GM18867 (cell line): Measurements from ENCODE around the gene DOCK3.
"Not testable (repeated sequence)": the region's sequence is repeated elsewhere in the genome, so short reads cannot be mapped to it uniquely, and the experiment has no call there.

Experiments
- ATAC-seq: cut with Tn5 transposase; IDR thresholded peaks from one replicate; pipeline ENCODE4 v1.9.1; 2021; ENCODE audit warnings: mild to moderate bottlenecking, moderate library complexity; ENCODE audit not compliant: unreplicated experiment

Gene DOCK3

GRCh38 chr3:50978586-50978985 lies 303.9 kb downstream of the DOCK3 start:
- not testable (repeated sequence) for ATAC-seq

GRCh38 chr3:50978991-50979667 lies 304.4 kb downstream of the DOCK3 start:
- no peak for ATAC-seq

GRCh38 chr3:50982540-50983325 lies 308.0 kb downstream of the DOCK3 start:
- ATAC-seq = no peak

- no peak for ATAC-seq
Measured at GRCh38 chr3:50983887-50984286, 309.2 kb downstream of the DOCK3 start.

- no peak for ATAC-seq
Measured at GRCh38 chr3:50985893-50986292, 311.2 kb downstream of the DOCK3 start.

GRCh38 chr3:50986726-50987125 lies 312.0 kb downstream of the DOCK3 start:
- no peak for ATAC-seq

GRCh38 chr3:50994537-50994936 lies 319.8 kb downstream of the DOCK3 start:
- ATAC-seq = no peak

- ATAC-seq = no peak
Measured at GRCh38 chr3:50995085-50995824, 320.5 kb downstream of the DOCK3 start.

- ATAC-seq = no peak
Measured at GRCh38 chr3:51002495-51002894, 327.8 kb downstream of the DOCK3 start.

GRCh38 chr3:51004235-51004634 lies 329.5 kb downstream of the DOCK3 start:
- no peak for ATAC-seq

GRCh38 chr3:51024121-51024520 lies 349.4 kb downstream of the DOCK3 start:
- ATAC-seq = no peak

GRCh38 chr3:51024765-51025632 lies 350.3 kb downstream of the DOCK3 start:
- ATAC-seq = peak; percentile 76

- no peak for ATAC-seq
Measured at GRCh38 chr3:51031666-51032065, 356.9 kb downstream of the DOCK3 start.

GRCh38 chr3:51035630-51036029 lies 360.9 kb downstream of the DOCK3 start:
- no peak for ATAC-seq

- no peak for ATAC-seq
Measured at GRCh38 chr3:51044982-51045381, 370.3 kb downstream of the DOCK3 start.

GRCh38 chr3:51052562-51052961 lies 377.8 kb downstream of the DOCK3 start:
- no peak for ATAC-seq

GRCh38 chr3:51057121-51057520 lies 382.4 kb downstream of the DOCK3 start:
- ATAC-seq = no peak

GRCh38 chr3:51063053-51063452 lies 388.3 kb downstream of the DOCK3 start:
- no peak for ATAC-seq

- ATAC-seq = no peak
Measured at GRCh38 chr3:51075221-51075775, 400.6 kb downstream of the DOCK3 start.

GRCh38 chr3:51082363-51082762 lies 407.6 kb downstream of the DOCK3 start:
- ATAC-seq = no peak
